Activated CD8-positive, alpha-beta memory T cell treated with anti-CD3 and anti-CD28 coated beads for 48 hours (primary cell): ENCODE measurements around the gene ALPL.
A peak's percentile ranks its signal among the peaks of the same experiment; 100 is the strongest.
"Not testable (repeated sequence)": the region's sequence is repeated elsewhere in the genome, so short reads cannot be mapped to it uniquely, and the experiment has no call there.

Source experiments
- DNase-seq, 3 experiments: peaks; one replicate each; pipeline ENCODE4 v3.0.0-alpha.2; 2020; ENCODE audit warnings: low read depth in 2 of 3, low spot score in 2 of 3

ALPL gene

GRCh38 chr1:21509351-21510112 is at the start of gene ALPL:
ALPL (plus strand) TSS chr1:21509423; CDS start chr1:21554082, 44,659 bp downstream.
- no peak for DNase-seq

- DNase-seq: not testable (repeated sequence)
Measured at GRCh38 chr1:21465127-21465526, 44.1 kb upstream of the ALPL start.

GRCh38 chr1:21467946-21468345 is 41.3 kb upstream of the ALPL start:
- not testable (repeated sequence) for DNase-seq

GRCh38 chr1:21468599-21468998 is 40.6 kb upstream of the ALPL start:
- DNase-seq: no peak

GRCh38 chr1:21469581-21469980 is 39.6 kb upstream of the ALPL start:
- no peak for DNase-seq

- no peak for DNase-seq
Measured at GRCh38 chr1:21472861-21473260, 36.4 kb upstream of the ALPL start.

- no peak for DNase-seq
Measured at GRCh38 chr1:21478356-21478755, 30.9 kb upstream of the ALPL start.

GRCh38 chr1:21483881-21484280 is 25.3 kb upstream of the ALPL start:
- DNase-seq: not testable (repeated sequence)

GRCh38 chr1:21489146-21489545 is 20.1 kb upstream of the ALPL start:
- DNase-seq: no peak

- DNase-seq: peak in 1 of 3 experiments; percentile 6
Measured at GRCh38 chr1:21490774-21491487, 18.3 kb upstream of the ALPL start.

- DNase-seq: no peak
Measured at GRCh38 chr1:21491488-21492355, 17.5 kb upstream of the ALPL start.

GRCh38 chr1:21492356-21492625 is 16.9 kb upstream of the ALPL start:
- DNase-seq: no peak

GRCh38 chr1:21494196-21494595 is 15.0 kb upstream of the ALPL start:
- DNase-seq: no peak

GRCh38 chr1:21495225-21495820 is 13.9 kb upstream of the ALPL start:
- no peak for DNase-seq

- DNase-seq: no peak
Measured at GRCh38 chr1:21496063-21496462, 13.2 kb upstream of the ALPL start.

GRCh38 chr1:21496886-21497285 is 12.3 kb upstream of the ALPL start:
- no peak for DNase-seq

- DNase-seq: no peak
Measured at GRCh38 chr1:21497466-21498061, 11.7 kb upstream of the ALPL start.

- DNase-seq: no peak
Measured at GRCh38 chr1:21499283-21499950, 9.8 kb upstream of the ALPL start.

- DNase-seq: no peak
Measured at GRCh38 chr1:21503706-21504377, 5.4 kb upstream of the ALPL start.

- DNase-seq: no peak
Measured at GRCh38 chr1:21506804-21507203, 2.4 kb upstream of the ALPL start.
